Measurements from ENCODE around the gene GCN1.

Gene GCN1

GRCh38 chr12:120115692-120116440, 78.6 kb downstream of the GCN1 start:
- no peak for DNase-seq

- DNase-seq: no peak
Measured at GRCh38 chr12:120115066-120115465, 79.4 kb downstream of the GCN1 start.

- DNase-seq: no peak
Measured at GRCh38 chr12:120110550-120111501, 83.7 kb downstream of the GCN1 start.

- DNase-seq: no peak
Measured at GRCh38 chr12:120109570-120110267, 84.8 kb downstream of the GCN1 start.

- DNase-seq: no peak
Measured at GRCh38 chr12:120106151-120106550, 88.4 kb downstream of the GCN1 start.

- no peak for DNase-seq
Measured at GRCh38 chr12:120103371-120103770, 91.1 kb downstream of the GCN1 start.

- DNase-seq: no peak
Measured at GRCh38 chr12:120103044-120103338, 91.5 kb downstream of the GCN1 start.

- DNase-seq: no peak
Measured at GRCh38 chr12:120102189-120103043, 92.1 kb downstream of the GCN1 start.

- DNase-seq: no peak
Measured at GRCh38 chr12:120101617-120102016, 92.9 kb downstream of the GCN1 start.

GRCh38 chr12:120101182-120101581, 93.3 kb downstream of the GCN1 start:
- no peak for DNase-seq

GRCh38 chr12:120100630-120101029, 93.9 kb downstream of the GCN1 start:
- DNase-seq: no peak

GRCh38 chr12:120099738-120100137, 94.8 kb downstream of the GCN1 start:
- no peak for DNase-seq

GRCh38 chr12:120098756-120099470, 95.6 kb downstream of the GCN1 start:
- DNase-seq: no peak

- no peak for DNase-seq
Measured at GRCh38 chr12:120096671-120097202, 97.8 kb downstream of the GCN1 start.

GRCh38 chr12:120095736-120096135, 98.8 kb downstream of the GCN1 start:
- DNase-seq: no peak

- DNase-seq: no peak
Measured at GRCh38 chr12:120095331-120095730, 99.2 kb downstream of the GCN1 start.

- no peak for DNase-seq
Measured at GRCh38 chr12:120094485-120094884, 100.0 kb downstream of the GCN1 start.

GRCh38 chr12:120093592-120094355, 100.7 kb downstream of the GCN1 start:
- DNase-seq: no peak

- DNase-seq: no peak
Measured at GRCh38 chr12:120093336-120093591, 101.3 kb downstream of the GCN1 start.

- no peak for DNase-seq
Measured at GRCh38 chr12:120092551-120093335, 101.8 kb downstream of the GCN1 start.

Data from NCI-H1436 treated with DMSO at 0.1 percent for 48 hours (cell line).